ENCODE measurements around the gene ADAMTS17. TPM values are rescaled to one million over a fixed set of nuclear protein-coding genes. Genes with fewer than 3 reads are reported as not detected.

ADAMTS17 gene
- total and polyA plus RNA-seq, 2 experiments from 2014 or later = 3.7 to 4.4 TPM

DNA sequence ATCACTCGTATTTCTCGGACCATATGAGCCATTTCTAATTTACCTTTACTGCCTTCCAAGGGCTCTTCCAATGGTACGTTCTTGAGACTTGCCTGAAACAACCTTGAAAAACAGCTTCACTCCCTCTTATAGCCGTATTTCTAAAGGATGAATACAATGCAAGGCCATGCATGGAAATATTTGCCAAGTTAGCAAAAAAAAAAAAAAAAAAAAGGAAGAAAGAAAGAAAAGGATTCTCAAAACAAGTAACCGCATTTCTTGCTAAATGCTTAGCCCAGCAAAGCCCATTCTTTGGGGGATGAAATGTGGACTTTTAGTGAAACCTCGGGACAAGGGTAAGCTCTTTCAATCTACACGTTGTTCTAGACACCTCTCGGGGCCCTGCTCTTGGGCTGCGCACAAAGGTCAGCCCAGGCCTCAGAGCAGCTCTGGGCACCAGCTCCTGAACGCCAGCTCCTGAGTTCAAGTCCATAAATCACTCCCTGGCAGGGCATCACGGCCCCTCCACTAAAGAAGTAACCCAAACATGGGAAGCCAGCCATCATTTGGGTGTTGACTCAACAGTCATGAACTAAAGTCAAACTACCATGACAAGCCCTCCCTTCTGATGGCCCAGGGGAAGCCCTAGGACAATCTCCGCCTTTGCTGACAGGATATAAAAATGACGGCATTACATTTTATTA, 132.7 kb downstream of the ADAMTS17 start:
- Histone ChIP-seq H3K27ac (no peak overlapping the region), H3K4me3 (no peak overlapping the region), H3K79me2 (no peaks in the 10 kb centered on the region), H3K36me3 (replicated peaks; ENCODE audit: insufficient read depth, low read depth) (no peaks in the 10 kb centered on the region), H3K9me3 (ENCODE audit: low read depth) (no peaks in the 10 kb centered on the region), H3K27me3 (no peaks in the 10 kb centered on the region), H3K4me2 (no peak overlapping the region), H2AFZ (no peak overlapping the region), H4K20me1 (ENCODE audit: insufficient read depth, poor library complexity, severe bottlenecking) (no peaks in the 10 kb centered on the region), H3K4me1 (ENCODE audit: insufficient read depth) (peaks cover 30% of the 10 kb centered on the region), H3K9me2 (replicated peaks; ENCODE audit: insufficient read depth) (no peaks in the 10 kb centered on the region)
- 91% methylated on average over 13 of the region's 13 CpGs for WGBS (ENCODE audit: low lambda C conversion rate, missing lambda C conversion rate)
- TF ChIP-seq, protein P1, sequence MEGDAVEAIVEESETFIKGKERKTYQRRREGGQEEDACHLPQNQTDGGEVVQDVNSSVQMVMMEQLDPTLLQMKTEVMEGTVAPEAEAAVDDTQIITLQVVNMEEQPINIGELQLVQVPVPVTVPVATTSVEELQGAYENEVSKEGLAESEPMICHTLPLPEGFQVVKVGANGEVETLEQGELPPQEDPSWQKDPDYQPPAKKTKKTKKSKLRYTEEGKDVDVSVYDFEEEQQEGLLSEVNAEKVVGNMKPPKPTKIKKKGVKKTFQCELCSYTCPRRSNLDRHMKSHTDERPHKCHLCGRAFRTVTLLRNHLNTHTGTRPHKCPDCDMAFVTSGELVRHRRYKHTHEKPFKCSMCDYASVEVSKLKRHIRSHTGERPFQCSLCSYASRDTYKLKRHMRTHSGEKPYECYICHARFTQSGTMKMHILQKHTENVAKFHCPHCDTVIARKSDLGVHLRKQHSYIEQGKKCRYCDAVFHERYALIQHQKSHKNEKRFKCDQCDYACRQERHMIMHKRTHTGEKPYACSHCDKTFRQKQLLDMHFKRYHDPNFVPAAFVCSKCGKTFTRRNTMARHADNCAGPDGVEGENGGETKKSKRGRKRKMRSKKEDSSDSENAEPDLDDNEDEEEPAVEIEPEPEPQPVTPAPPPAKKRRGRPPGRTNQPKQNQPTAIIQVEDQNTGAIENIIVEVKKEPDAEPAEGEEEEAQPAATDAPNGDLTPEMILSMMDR (IDR thresholded peaks at IDR 0.05; ENCODE audit: poor library complexity) = no peak
- TF ChIP-seq EZH2 (IDR thresholded peaks at IDR 0.05; ENCODE audit: borderline replicate concordance) (no peak), EZH2phosphoT487 (IDR thresholded peaks at IDR 0.05; ENCODE audit: low read depth, severe bottlenecking, unreplicated experiment) (no peak)
- no peak for DNase-seq (ENCODE audit: low spot score)

- Histone ChIP-seq H3K79me2 (no peaks in the 10 kb centered on the region), H3K9me3 (ENCODE audit: low read depth) (no peaks in the 10 kb centered on the region), H3K4me1 (ENCODE audit: insufficient read depth) (peaks cover 25% of the 10 kb centered on the region), H3K27me3 (no peaks in the 10 kb centered on the region), H4K20me1 (ENCODE audit: insufficient read depth, poor library complexity, severe bottlenecking) (no peaks in the 10 kb centered on the region), H3K27ac (no peak overlapping the region), H3K4me3 (no peak overlapping the region), H3K4me2 (no peak overlapping the region), H3K9me2 (replicated peaks; ENCODE audit: insufficient read depth) (no peaks in the 10 kb centered on the region), H3K36me3 (replicated peaks; ENCODE audit: insufficient read depth, low read depth) (no peaks in the 10 kb centered on the region), H2AFZ (no peak overlapping the region)
- TF ChIP-seq EZH2 (IDR thresholded peaks at IDR 0.05; ENCODE audit: borderline replicate concordance) (no peak), EZH2phosphoT487 (IDR thresholded peaks at IDR 0.05; ENCODE audit: low read depth, severe bottlenecking, unreplicated experiment) (no peak)
- TF ChIP-seq, protein P1 (IDR thresholded peaks at IDR 0.05; ENCODE audit: poor library complexity) = no peak
- DNase-seq (ENCODE audit: low spot score) = no peak
- 77% methylated on average over 2 of the region's 2 CpGs for WGBS (ENCODE audit: low lambda C conversion rate, missing lambda C conversion rate)
These were observed 134.7 kb downstream of the ADAMTS17 start for GRCh38 chr15:100207053-100207452.

GRCh38 chr15:100206643-100207042, 135.1 kb downstream of the ADAMTS17 start:
- 57% methylated on average over 7 of the region's 7 CpGs for WGBS (ENCODE audit: low lambda C conversion rate, missing lambda C conversion rate)
- no peak for DNase-seq (ENCODE audit: low spot score)
- TF ChIP-seq EZH2 (IDR thresholded peaks at IDR 0.05; ENCODE audit: borderline replicate concordance) (no peak), EZH2phosphoT487 (IDR thresholded peaks at IDR 0.05; ENCODE audit: low read depth, severe bottlenecking, unreplicated experiment) (no peak)
- TF ChIP-seq, protein P1 (IDR thresholded peaks at IDR 0.05; ENCODE audit: poor library complexity) = no peak
- H3K27ac ChIP-seq = no peak overlapping the region
- H3K36me3 ChIP-seq (replicated peaks; ENCODE audit: insufficient read depth, low read depth) = no peaks in the 10 kb centered on the region
- no peaks in the 10 kb centered on the region for H3K27me3 ChIP-seq
- no peak overlapping the region for H3K4me3 ChIP-seq
- H3K4me1 ChIP-seq (ENCODE audit: insufficient read depth) = peaks cover 25% of the 10 kb centered on the region
- no peaks in the 10 kb centered on the region for H3K9me3 ChIP-seq (ENCODE audit: low read depth)
- no peaks in the 10 kb centered on the region for H3K9me2 ChIP-seq (replicated peaks; ENCODE audit: insufficient read depth)
- no peak overlapping the region for H3K4me2 ChIP-seq
- no peak overlapping the region for H2AFZ ChIP-seq
- no peaks in the 10 kb centered on the region for H3K79me2 ChIP-seq
- no peaks in the 10 kb centered on the region for H4K20me1 ChIP-seq (ENCODE audit: insufficient read depth, poor library complexity, severe bottlenecking)

Measured in hepatocyte (in vitro differentiated cells).